ENCODE measurements around the gene RAG2. TPM values are rescaled to one million over a fixed set of nuclear protein-coding genes. Genes with fewer than 3 reads are reported as not detected.

The RAG2 gene
- total and polyA plus RNA-seq, 4 donors: not detected

DNA sequence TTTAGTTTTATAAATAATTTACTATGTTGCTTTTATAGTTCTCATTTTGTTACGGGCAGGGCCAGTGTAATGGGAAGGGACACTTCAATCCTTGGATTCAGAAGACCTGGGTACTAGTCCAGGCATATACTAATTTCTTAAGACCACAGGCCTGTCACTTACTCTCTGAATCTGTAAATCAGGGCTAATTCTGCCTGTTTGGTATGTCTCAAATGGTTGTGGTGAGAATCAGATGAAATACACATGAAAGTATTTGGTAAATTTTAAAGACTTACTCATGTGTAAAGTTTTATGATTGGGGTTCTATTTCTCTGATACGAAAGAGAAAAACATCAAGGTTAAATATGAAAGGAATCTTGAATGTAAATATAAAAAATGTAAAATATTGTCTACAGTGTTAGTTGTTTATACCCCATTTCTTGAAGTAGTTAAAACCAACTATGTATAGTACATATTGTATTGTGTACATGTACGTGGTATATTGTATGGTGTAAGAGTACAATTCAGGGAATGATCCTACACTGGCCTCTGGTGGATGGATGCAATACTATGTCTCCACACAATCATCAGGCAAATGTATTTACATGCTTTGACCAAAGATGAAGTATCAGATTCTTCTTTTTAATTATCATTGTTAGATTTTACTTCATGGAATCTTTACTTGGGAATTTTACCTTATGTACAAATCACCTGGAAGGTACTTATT is 24.5 kb upstream of the RAG2 start:
- Histone ChIP-seq H3K27ac (ENCODE audit: low read depth in 1 of 2, low read length in 2 of 2) (no peak overlapping the region), H3K4me1 (ENCODE audit: control insufficient read depth in 1 of 2, insufficient read depth in 2 of 2, low read length in 2 of 2) (peaks cover 0 to 4% of the 10 kb centered on the region in 2 donors), H3K36me3 (ENCODE audit: control insufficient read depth in 1 of 2, insufficient read depth in 2 of 2, low read length in 1 of 2) (peaks cover 0 to 3% of the 10 kb centered on the region in 2 donors), H3K4me3 (ENCODE audit: low read length in 2 of 2) (no peak overlapping the region), H3K27me3 (ENCODE audit: control insufficient read depth in 1 of 2, insufficient read depth in 2 of 2, low read length in 1 of 2) (no peaks in the 10 kb centered on the region), H3K9me3 (ENCODE audit: control insufficient read depth, low read length) (no peaks in the 10 kb centered on the region)
- intact Hi-C loops (cut with DNase I): loop anchor here (1.0 to 2.0 kb wide), 2 partner anchors 58 kb away; no protein-coding TSS in a partner anchor
- no peak for DNase-seq
- WGBS, 2 donors: 59 to 61% methylated on average over 3 of the region's 3 CpGs
- no peak for ATAC-seq (ENCODE audit: low FRiP score)

DNA sequence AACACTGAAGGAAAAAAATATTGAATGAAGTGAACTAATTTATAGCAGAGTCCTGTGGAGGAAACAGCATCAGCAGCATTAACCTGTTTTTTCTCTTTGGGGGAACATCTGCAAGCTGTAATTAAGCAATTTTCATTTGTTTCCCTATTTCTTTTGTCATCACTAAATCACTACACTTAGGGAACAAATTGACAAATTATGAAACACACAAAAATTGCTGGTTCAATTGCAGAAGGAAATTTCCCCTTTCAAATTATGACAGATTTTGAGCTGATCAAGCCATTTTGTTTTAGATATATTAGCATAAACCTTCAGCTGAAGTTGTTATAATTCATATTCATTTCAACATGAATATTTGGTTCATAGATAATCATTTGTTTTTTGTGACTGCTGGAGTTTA is 22.2 kb upstream of the RAG2 start:
- intact Hi-C loops (cut with DNase I): no loop called here
- H3K27ac ChIP-seq (ENCODE audit: low read depth in 1 of 2, low read length in 2 of 2): no peak overlapping the region

DNA sequence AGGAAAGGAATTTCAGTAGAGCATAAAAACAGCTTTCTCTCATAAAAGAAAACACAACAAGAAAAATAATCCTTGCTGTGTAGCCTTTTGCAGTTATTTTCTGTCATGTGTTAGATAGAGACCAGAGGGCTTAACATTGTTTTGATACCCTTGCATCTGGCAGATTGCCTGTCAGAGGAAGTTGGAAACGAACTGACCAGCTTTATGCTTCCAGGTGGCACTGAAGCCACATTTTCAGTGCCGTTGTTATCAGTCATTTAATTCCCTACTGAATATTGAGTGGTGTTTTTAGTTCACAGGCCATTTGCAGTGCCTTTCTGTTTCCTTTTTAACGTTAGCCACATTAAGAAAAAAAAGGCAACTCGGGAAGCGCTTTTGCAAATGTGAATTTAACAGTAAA is 21.5 kb upstream of the RAG2 start:
- Histone ChIP-seq H3K36me3 (ENCODE audit: control insufficient read depth in 1 of 2, insufficient read depth in 2 of 2, low read length in 1 of 2) (peaks cover 0 to 3% of the 10 kb centered on the region in 2 donors), H3K4me1 (ENCODE audit: control insufficient read depth in 1 of 2, insufficient read depth in 2 of 2, low read length in 2 of 2) (peaks cover 0 to 6% of the 10 kb centered on the region in 2 donors), H3K27ac (ENCODE audit: low read depth in 1 of 2, low read length in 2 of 2) (no peak overlapping the region), H3K9me3 (ENCODE audit: control insufficient read depth, low read length) (no peaks in the 10 kb centered on the region), H3K27me3 (ENCODE audit: control insufficient read depth in 1 of 2, insufficient read depth in 2 of 2, low read length in 1 of 2) (no peaks in the 10 kb centered on the region), H3K4me3 (ENCODE audit: low read length in 2 of 2) (no peak overlapping the region)
- DNase-seq: no peak
- intact Hi-C loops (cut with DNase I): no loop called here
- no peak for ATAC-seq (ENCODE audit: low FRiP score)
- whole genome bisulfite sequencing, 2 donors: 10 to 11% methylated on average over 5 of the region's 5 CpGs

More for the DNA sequence above, 22.2 kb upstream of the RAG2 start:
- Histone ChIP-seq H3K4me3 (ENCODE audit: low read length in 2 of 2) (no peak overlapping the region), H3K36me3 (ENCODE audit: control insufficient read depth in 1 of 2, insufficient read depth in 2 of 2, low read length in 1 of 2) (peaks cover 0 to 3% of the 10 kb centered on the region in 2 donors), H3K9me3 (ENCODE audit: control insufficient read depth, low read length) (no peaks in the 10 kb centered on the region), H3K27me3 (ENCODE audit: control insufficient read depth in 1 of 2, insufficient read depth in 2 of 2, low read length in 1 of 2) (no peaks in the 10 kb centered on the region), H3K4me1 (ENCODE audit: control insufficient read depth in 1 of 2, insufficient read depth in 2 of 2, low read length in 2 of 2) (peaks cover 0 to 6% of the 10 kb centered on the region in 2 donors)
- DNase-seq (no peak), ATAC-seq (ENCODE audit: low FRiP score) (no peak)

DNA sequence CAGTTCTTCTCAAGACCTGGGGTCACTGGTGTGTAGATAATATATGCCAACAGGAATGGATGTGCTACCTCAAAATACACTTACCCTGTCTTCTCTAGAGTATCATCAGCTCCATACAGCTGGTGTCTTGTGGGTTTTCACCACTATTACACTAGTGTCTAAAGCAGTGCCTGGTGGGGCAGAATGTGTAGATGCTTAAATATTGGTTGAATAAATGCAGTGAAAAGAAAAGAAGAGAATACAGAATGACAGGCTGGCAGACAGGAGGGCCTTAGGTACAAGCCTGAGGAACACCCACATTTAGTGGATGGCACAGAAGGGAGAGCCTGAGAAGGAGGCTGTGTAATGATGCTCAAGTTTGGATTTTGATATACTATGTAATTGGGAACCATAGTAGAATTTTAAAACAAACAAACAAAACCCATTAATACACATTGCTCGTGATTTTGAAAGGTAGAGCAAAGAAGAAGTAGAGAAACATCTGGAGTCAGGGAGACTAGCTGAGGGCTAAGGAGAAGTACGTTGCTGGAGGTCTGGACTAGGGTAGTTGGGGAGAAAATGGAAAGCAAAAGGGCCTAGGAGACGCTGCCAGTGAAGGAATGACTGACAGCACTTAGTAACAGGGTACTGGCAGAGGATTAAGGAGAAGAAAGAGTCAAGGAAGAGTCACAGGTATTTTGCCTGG is 20.5 kb upstream of the RAG2 start:
- ATAC-seq (ENCODE audit: low FRiP score): no peak
- 55 to 61% methylated on average over 3 of the region's 3 CpGs for WGBS, 2 donors
- Histone ChIP-seq H3K4me1 (ENCODE audit: control insufficient read depth in 1 of 2, insufficient read depth in 2 of 2, low read length in 2 of 2) (peaks cover 0 to 6% of the 10 kb centered on the region in 2 donors), H3K27ac (ENCODE audit: low read depth in 1 of 2, low read length in 2 of 2) (no peak overlapping the region), H3K27me3 (ENCODE audit: control insufficient read depth in 1 of 2, insufficient read depth in 2 of 2, low read length in 1 of 2) (no peaks in the 10 kb centered on the region), H3K36me3 (ENCODE audit: control insufficient read depth in 1 of 2, insufficient read depth in 2 of 2, low read length in 1 of 2) (no peaks in the 10 kb centered on the region), H3K4me3 (ENCODE audit: low read length in 2 of 2) (peak overlapping the region in 1 of 2 donors; percentile 19), H3K9me3 (ENCODE audit: control insufficient read depth, low read length) (no peaks in the 10 kb centered on the region)
- intact Hi-C loops (cut with DNase I): no loop called here
- DNase-seq: no peak

DNA sequence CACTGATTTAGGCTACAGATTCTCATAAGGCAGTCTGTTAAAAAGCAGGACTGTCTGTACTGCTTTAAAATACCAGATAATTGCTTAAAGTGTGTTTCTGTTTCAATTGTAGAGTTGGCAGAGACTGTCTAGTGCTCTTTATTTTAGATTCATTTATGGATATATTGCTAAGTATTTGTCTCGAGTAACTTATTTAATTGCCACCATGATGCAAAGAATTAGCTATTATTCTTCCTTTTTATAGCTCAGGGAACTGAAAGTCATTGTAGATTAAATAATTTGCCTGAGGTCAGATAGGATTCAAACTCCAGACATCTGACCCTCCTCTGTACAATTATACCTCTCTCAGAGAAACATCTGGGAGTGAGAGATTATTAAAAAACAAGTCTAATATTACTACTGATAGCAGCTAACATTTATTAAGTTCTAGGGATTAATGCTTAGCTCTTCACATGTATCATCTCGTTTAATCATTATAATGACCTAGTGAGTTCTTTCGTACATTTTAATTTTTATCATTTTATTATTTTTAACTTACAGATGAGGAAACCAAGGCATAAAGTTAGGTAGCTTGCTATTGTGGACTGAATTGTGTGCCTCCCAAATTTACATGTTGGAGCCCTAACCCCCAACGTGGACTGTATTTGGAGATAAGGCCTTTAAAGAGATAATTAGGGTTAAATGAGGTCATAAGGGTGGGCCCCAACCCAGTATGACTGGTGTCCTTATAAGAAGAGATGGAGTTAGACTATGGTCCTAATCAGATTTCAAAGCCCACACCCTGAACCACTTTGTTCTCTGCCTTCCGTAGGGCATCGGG is 19.7 kb upstream of the RAG2 start:
- WGBS, 2 donors: 95% methylated on average over 6 of the region's 6 CpGs
- Histone ChIP-seq H3K36me3 (ENCODE audit: control insufficient read depth in 1 of 2, insufficient read depth in 2 of 2, low read length in 1 of 2) (no peaks in the 10 kb centered on the region), H3K9me3 (ENCODE audit: control insufficient read depth, low read length) (no peaks in the 10 kb centered on the region), H3K4me1 (ENCODE audit: control insufficient read depth in 1 of 2, insufficient read depth in 2 of 2, low read length in 2 of 2) (peaks cover 0 to 6% of the 10 kb centered on the region in 2 donors), H3K27me3 (ENCODE audit: control insufficient read depth in 1 of 2, insufficient read depth in 2 of 2, low read length in 1 of 2) (no peaks in the 10 kb centered on the region), H3K27ac (ENCODE audit: low read depth in 1 of 2, low read length in 2 of 2) (no peak overlapping the region), H3K4me3 (ENCODE audit: low read length in 2 of 2) (no peak overlapping the region)
- intact Hi-C loops (cut with DNase I): no loop called here
- DNase-seq: no peak
- ATAC-seq (ENCODE audit: low FRiP score): no peak

DNA sequence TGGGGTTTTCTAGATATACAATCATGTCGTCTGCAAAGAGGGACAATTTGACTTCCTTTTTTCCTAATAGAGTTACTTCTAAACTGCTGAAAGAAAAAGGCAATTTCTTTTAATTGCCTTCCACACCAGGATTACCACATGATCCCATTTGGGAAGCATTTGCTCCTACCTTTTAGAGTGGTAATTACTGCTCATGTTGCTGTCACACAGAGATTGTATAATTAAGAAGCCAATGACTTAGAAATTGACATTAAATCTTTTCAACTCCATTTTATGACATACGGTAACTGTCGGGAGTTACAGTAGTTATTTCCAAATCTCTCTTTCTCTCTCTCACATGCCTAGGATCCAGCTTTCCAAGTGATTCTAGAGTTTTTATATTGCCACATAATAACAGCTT is 17.8 kb upstream of the RAG2 start:
- no peaks in the 10 kb centered on the region for H3K36me3 ChIP-seq (ENCODE audit: control insufficient read depth in 1 of 2, insufficient read depth in 2 of 2, low read length in 1 of 2)
- no peaks in the 10 kb centered on the region for H3K27me3 ChIP-seq (ENCODE audit: control insufficient read depth in 1 of 2, insufficient read depth in 2 of 2, low read length in 1 of 2)
- peaks cover 0 to 6% of the 10 kb centered on the region in 2 donors for H3K4me1 ChIP-seq (ENCODE audit: control insufficient read depth in 1 of 2, insufficient read depth in 2 of 2, low read length in 2 of 2)
- H3K27ac ChIP-seq (ENCODE audit: low read depth in 1 of 2, low read length in 2 of 2): no peak overlapping the region
- no peak for DNase-seq
- no peaks in the 10 kb centered on the region for H3K9me3 ChIP-seq (ENCODE audit: control insufficient read depth, low read length)
- no peak for ATAC-seq (ENCODE audit: low FRiP score)
- intact Hi-C loops (cut with DNase I): no loop called here
- H3K4me3 ChIP-seq (ENCODE audit: low read length in 2 of 2): no peak overlapping the region
- 80 to 82% methylated on average over 3 of the region's 3 CpGs for WGBS, 2 donors

DNA sequence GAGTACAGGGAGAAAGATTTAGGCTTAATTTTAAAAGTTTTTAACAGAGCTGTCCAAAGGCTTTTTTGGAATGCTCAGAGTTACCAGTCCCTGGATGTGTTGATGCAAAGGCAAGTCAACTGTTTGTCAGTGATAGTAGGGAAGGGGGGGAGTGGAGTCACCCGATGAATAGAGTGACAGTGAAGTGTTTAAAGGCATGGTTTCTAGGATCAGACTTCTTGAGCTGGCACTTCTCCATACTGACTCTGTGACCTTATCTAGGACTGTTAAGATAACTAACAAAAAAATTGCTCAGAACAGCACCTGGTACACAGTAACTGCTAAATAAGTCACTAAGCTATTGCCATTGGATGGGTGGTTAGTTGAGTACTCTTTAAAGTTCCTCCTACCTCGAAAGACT is 11.3 kb upstream of the RAG2 start:
- no peaks in the 10 kb centered on the region for H3K36me3 ChIP-seq (ENCODE audit: control insufficient read depth in 1 of 2, insufficient read depth in 2 of 2, low read length in 1 of 2)
- WGBS, 2 donors: 70 to 80% methylated on average over 2 of the region's 2 CpGs
- H3K27ac ChIP-seq (ENCODE audit: low read depth in 1 of 2, low read length in 2 of 2): no peak overlapping the region
- DNase-seq (no peak), ATAC-seq (ENCODE audit: low FRiP score) (no peak)
- no peaks in the 10 kb centered on the region for H3K9me3 ChIP-seq (ENCODE audit: control insufficient read depth, low read length)
- no peaks in the 10 kb centered on the region for H3K4me1 ChIP-seq (ENCODE audit: control insufficient read depth in 1 of 2, insufficient read depth in 2 of 2, low read length in 2 of 2)
- intact Hi-C loops (cut with DNase I): no loop called here
- no peak overlapping the region for H3K4me3 ChIP-seq (ENCODE audit: low read length in 2 of 2)
- no peaks in the 10 kb centered on the region for H3K27me3 ChIP-seq (ENCODE audit: control insufficient read depth in 1 of 2, insufficient read depth in 2 of 2, low read length in 1 of 2)

DNA sequence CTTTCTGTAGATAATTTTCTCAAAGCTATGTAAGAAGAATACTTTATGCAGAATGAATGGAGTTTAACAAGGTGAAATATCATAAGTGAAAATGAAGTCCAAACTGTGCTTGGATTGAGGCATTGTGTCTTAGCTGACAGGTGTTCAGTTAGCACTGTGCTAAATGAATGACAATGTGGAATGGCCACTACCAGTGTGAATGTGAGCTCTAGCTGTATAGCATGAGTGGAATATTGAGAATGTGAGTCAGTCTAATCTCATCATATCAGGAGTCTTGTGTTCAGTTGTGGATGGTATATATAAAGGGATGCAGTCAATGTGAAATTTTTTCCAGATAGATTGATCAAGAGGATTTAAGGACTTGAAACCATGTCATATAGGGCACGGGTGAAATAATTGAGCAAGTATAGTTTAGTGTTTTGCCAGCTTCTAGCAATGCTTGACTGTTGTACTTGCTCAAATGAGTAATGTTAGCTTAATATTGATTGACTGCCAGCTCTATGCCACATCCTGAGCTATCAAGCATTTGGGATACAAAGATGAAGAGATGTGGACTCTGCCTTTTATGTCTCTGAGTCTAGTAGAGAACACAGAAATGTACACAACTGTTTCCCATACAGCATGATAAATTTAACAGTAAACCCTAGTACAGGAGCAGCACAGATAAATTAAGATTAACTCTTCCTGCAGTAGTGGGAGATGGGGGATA is 10.6 kb upstream of the RAG2 start:
- H3K4me1 ChIP-seq (ENCODE audit: control insufficient read depth in 1 of 2, insufficient read depth in 2 of 2, low read length in 2 of 2): no peaks in the 10 kb centered on the region

More for the DNA sequence above, 10.6 kb upstream of the RAG2 start:
- Histone ChIP-seq H3K9me3 (ENCODE audit: control insufficient read depth, low read length) (no peaks in the 10 kb centered on the region), H3K27me3 (ENCODE audit: control insufficient read depth in 1 of 2, insufficient read depth in 2 of 2, low read length in 1 of 2) (no peaks in the 10 kb centered on the region), H3K4me3 (ENCODE audit: low read length in 2 of 2) (no peak overlapping the region), H3K27ac (ENCODE audit: low read depth in 1 of 2, low read length in 2 of 2) (no peak overlapping the region), H3K36me3 (ENCODE audit: control insufficient read depth in 1 of 2, insufficient read depth in 2 of 2, low read length in 1 of 2) (no peaks in the 10 kb centered on the region)
- ATAC-seq (ENCODE audit: low FRiP score): no peak
- intact Hi-C loops (cut with DNase I): no loop called here
- WGBS, 2 donors: 73 to 81% methylated on average over 1 of the region's 1 CpG
- no peak for DNase-seq
